RWPE2 (cell line): ENCODE measurements around the gene CFAP300.

Source experiments
- ATAC-seq: fragments of 200-7000 bp; cut with Tn5 transposase; 3 replicates; pipeline ENCODE4 v1.9.1; 2021; ENCODE audit warnings: low read depth
- DNase-seq: peaks from one replicate; pipeline ENCODE4 v3.0.0-alpha.2; 2020; ENCODE audit warnings: low spot score
- H3K27ac ChIP-seq: fragments of 450-650 bp; 2 replicates; pipeline ENCODE4 v1.5.1; 2017; ENCODE audit warnings: mild to moderate bottlenecking; ENCODE audit not compliant: poor library complexity, severe bottlenecking
- H3K27me3 ChIP-seq: fragments of 250-450 bp; sonication (Bioruptor Pico); 2 replicates; pipeline ENCODE4 v1.5.1; 2021; ENCODE audit warnings: mild to moderate bottlenecking, moderate library complexity; ENCODE audit not compliant: insufficient read depth, poor library complexity, severe bottlenecking
- H3K36me3 ChIP-seq: fragments of 250-450 bp; sonication (Bioruptor Pico); 2 replicates; pipeline ENCODE4 v1.5.1; 2020; ENCODE audit warnings: low read depth, mild to moderate bottlenecking, moderate library complexity
- H3K4me1 ChIP-seq: fragments of 250-450 bp; sonication (Bioruptor Pico); 2 replicates; pipeline ENCODE4 v1.5.1; 2021; ENCODE audit warnings: mild to moderate bottlenecking, moderate library complexity; ENCODE audit not compliant: insufficient read depth, poor library complexity, severe bottlenecking
- H3K4me3 ChIP-seq: fragments of 250-450 bp; sonication (Bioruptor Pico); 2 replicates; pipeline ENCODE4 v1.5.1; 2021; ENCODE audit warnings: mild to moderate bottlenecking, moderate library complexity; ENCODE audit not compliant: severe bottlenecking
- H3K9me3 ChIP-seq: fragments of 250-450 bp; sonication (Bioruptor Pico); 2 replicates; pipeline ENCODE4 v1.5.1; 2021; ENCODE audit warnings: mild to moderate bottlenecking, moderate library complexity; ENCODE audit not compliant: severe bottlenecking
- TF ChIP-seq, protein P1 (sequence below): fragments of 450-650 bp; IDR thresholded peaks from one replicate; pipeline ENCODE4 v1.5.1; 2017; ENCODE audit warnings: mild to moderate bottlenecking, moderate library complexity; ENCODE audit not compliant: poor library complexity, severe bottlenecking

CFAP300 gene

DNA sequence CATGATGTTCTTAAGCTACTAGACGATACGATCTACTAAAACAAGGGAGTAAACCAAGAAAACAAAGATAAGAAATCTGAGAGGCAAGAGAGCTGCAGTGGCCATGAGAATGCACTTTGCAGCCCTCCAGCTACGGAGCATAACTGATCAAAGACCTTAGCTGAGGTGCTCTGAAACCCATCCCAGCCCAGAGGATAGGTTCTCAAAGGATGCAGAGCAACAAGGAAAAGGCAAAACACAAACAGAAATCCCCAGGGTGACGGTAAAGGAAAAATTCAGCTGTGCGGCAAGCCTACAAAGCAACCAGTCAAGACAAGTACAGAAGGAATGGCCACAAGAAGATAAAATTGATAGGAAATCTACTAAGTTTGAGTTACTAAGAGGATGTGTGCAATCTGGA, 32.5 kb upstream of the CFAP300 start:
- Histone ChIP-seq H3K4me1 (peaks cover 19% of the 10 kb centered on the region), H3K36me3 (no peaks in the 10 kb centered on the region), H3K9me3 (no peaks in the 10 kb centered on the region), H3K27me3 (no peaks in the 10 kb centered on the region), H3K4me3 (no peak overlapping the region), H3K27ac (no peak overlapping the region)
- no peak for DNase-seq
- no peak for ATAC-seq
- TF ChIP-seq, protein P1, sequence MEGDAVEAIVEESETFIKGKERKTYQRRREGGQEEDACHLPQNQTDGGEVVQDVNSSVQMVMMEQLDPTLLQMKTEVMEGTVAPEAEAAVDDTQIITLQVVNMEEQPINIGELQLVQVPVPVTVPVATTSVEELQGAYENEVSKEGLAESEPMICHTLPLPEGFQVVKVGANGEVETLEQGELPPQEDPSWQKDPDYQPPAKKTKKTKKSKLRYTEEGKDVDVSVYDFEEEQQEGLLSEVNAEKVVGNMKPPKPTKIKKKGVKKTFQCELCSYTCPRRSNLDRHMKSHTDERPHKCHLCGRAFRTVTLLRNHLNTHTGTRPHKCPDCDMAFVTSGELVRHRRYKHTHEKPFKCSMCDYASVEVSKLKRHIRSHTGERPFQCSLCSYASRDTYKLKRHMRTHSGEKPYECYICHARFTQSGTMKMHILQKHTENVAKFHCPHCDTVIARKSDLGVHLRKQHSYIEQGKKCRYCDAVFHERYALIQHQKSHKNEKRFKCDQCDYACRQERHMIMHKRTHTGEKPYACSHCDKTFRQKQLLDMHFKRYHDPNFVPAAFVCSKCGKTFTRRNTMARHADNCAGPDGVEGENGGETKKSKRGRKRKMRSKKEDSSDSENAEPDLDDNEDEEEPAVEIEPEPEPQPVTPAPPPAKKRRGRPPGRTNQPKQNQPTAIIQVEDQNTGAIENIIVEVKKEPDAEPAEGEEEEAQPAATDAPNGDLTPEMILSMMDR, result no peak

DNA sequence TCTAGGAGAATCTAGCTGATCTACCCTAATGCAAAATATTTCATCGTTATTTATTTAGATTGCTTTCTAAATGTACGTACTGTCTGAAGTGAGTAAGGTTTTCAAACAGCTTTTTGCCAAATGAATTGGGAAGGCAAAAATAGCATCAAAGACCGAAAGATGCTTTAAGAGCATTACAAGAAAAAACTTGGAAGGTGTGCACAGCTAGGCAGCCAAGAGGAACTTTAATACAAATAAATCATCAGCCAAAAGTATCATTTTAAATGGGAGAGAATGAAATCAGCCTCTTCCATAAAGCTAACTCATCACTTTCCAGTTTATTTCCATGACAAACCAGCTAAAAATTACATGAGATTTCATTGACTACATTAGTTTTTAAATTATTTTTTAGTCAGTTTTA, 30.2 kb upstream of the CFAP300 start:
- DNase-seq (no peak), ATAC-seq (no peak)
- no peaks in the 10 kb centered on the region for H3K4me1 ChIP-seq
- TF ChIP-seq, protein P1, result no peak
- no peak overlapping the region for H3K27ac ChIP-seq
- no peaks in the 10 kb centered on the region for H3K27me3 ChIP-seq
- no peaks in the 10 kb centered on the region for H3K9me3 ChIP-seq
- H3K4me3 ChIP-seq, result no peak overlapping the region
- H3K36me3 ChIP-seq, result no peaks in the 10 kb centered on the region

DNA sequence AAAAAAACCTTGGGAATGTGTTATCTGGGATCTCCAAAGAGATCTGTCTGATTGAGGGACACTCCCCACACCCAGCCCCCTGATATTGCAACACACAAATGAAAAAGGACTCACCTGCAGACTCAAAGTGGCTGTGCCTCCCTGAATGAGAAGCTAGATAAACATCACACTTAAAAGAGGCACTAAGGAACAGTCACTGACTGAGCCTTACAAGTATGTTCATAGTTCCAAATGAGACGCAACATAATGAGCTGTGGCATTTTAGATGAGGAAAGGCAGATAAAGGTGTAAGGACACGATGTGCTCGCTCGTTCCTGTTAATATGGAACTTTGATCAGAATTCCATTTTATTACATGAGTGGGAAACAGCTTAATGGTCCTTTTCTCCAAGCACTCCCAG, 21.0 kb upstream of the CFAP300 start:
- DNase-seq, result no peak

DNA sequence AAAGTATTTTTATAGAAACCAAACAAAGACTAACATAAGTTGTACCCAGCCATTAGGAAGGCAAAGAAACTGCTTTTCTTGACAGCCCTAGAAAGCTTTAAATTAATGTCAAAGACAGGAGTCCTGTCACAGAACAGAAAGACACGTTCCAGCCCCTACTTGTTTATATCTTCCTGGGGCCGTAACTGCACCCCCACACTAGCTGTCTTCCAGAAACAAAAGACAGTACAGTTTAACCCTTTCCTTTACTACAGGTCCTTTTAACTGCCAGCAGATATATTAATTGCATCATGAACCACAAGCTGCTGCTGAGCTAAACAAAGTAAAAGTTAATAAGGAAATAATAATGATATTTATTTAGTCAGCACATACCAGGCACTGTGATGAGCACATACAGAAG, 20.3 kb upstream of the CFAP300 start:
- Histone ChIP-seq H3K4me3 (no peak overlapping the region), H3K27ac (no peak overlapping the region), H3K9me3 (no peaks in the 10 kb centered on the region), H3K27me3 (no peaks in the 10 kb centered on the region), H3K36me3 (no peaks in the 10 kb centered on the region), H3K4me1 (peaks cover 11% of the 10 kb centered on the region)
- TF ChIP-seq, protein P1, result no peak
- DNase-seq (no peak), ATAC-seq (no peak)

More for the DNA sequence above, 21.0 kb upstream of the CFAP300 start:
- no peak overlapping the region for H3K27ac ChIP-seq
- H3K9me3 ChIP-seq, result no peaks in the 10 kb centered on the region
- TF ChIP-seq, protein P1, result no peak
- H3K4me3 ChIP-seq, result no peak overlapping the region
- no peaks in the 10 kb centered on the region for H3K27me3 ChIP-seq
- peaks cover 11% of the 10 kb centered on the region for H3K4me1 ChIP-seq
- no peak for ATAC-seq
- no peaks in the 10 kb centered on the region for H3K36me3 ChIP-seq

DNA sequence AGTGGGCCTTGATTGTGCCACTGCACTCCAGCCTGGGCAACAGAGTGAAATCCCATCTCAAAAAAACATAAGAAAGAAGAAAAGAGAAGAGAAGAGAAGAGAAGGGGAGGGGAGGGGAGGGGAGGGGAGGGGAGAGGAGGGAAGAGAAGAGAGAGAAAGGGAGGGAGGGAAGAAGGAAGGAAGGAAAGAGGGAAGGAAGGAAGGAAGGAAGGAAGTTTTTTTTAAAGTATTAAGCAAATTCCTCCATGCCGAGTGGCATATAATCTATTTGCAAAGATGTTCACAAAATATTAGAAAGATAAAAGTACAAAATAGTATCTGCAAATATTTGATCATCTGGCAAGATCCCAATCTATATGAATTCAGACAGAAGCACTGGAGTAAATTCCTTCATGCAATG, 10.5 kb upstream of the CFAP300 start:
- no peaks in the 10 kb centered on the region for H3K36me3 ChIP-seq
- ATAC-seq (no peak), DNase-seq (no peak)
- TF ChIP-seq, protein P1, result no peak
- no peak overlapping the region for H3K27ac ChIP-seq
- H3K9me3 ChIP-seq, result no peaks in the 10 kb centered on the region
- no peaks in the 10 kb centered on the region for H3K4me1 ChIP-seq
- no peaks in the 10 kb centered on the region for H3K27me3 ChIP-seq
- no peak overlapping the region for H3K4me3 ChIP-seq
